Hematopoietic multipotent progenitor cell treated with erythropoietin and hydrocortisone succinate and interleukin-3 and kit ligand, for 8 days (in vitro differentiated cells): ENCODE data around the gene FRYL.

Source experiments
- DNase-seq: peaks from one replicate; pipeline ENCODE4 v3.0.0-alpha.2; 2015

Gene FRYL

DNA sequence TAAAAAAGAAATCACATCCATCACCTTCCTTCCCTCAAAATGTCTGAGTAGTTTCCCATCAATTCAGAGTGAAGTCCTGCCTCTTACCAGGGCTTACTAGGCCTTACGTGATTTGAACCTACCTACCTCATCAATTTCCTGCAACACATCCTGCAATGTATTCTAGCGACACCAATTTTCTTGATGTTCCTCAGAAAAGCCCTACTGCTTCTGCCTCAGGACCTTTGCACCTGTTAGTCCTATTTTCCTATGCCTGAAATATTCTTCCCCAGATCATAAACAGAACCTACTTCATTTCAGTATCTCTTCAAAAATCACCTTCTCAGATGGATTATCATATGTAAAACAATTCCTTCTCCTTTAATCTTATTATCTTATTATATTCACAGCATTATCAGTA is 237.2 kb downstream of the FRYL start:
- DNase-seq, result no peak

GRCh38 chr4:48539597-48539996 is 240.5 kb downstream of the FRYL start:
- no peak for DNase-seq

DNA sequence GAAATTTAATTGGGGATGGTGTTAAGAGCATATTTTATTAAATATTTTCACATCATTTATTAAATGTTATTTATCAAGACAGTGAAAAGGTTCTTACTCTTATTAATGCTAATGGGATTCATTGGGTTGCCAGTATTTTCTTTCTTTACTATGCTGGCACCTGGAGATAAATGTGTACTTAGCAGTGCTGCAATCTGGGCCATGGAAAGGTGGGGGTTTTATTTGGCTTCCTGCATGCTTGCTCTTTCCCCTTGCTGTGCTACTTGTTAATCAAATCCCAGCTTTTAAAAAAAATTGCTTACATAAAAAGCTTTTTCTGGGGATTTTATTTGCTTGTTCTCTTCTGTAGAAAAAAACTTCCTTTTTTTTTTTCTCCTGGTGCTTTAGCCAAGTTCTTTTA is 241.7 kb downstream of the FRYL start:
- DNase-seq, result no peak

- DNase-seq, result peak; percentile 52
These were observed 253.7 kb downstream of the FRYL start for GRCh38 chr4:48526406-48526805.

- DNase-seq, result no peak
These were observed 261.9 kb downstream of the FRYL start for GRCh38 chr4:48518143-48518542.

DNA sequence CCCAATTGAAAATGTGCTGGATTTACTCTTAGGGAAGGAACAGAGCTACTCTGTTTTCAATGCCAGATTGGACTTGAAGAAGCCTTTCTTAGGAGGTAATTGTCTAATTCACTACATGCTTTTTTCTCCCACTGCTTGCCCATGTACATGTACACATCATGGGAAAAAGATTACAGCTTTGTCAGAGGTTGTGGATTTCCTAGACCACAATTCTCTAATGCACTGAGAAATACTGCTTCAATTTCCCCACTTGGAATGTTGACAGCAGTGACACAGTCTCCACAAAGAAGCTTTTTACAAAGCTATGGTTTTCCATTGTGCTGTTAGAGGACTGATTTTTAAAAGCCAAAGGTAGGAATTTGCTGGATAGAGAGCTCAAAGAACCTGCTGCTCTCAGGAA is 270.5 kb downstream of the FRYL start:
- DNase-seq, result no peak

GRCh38 chr4:48506716-48507115 is 273.4 kb downstream of the FRYL start:
- DNase-seq, result no peak

DNA sequence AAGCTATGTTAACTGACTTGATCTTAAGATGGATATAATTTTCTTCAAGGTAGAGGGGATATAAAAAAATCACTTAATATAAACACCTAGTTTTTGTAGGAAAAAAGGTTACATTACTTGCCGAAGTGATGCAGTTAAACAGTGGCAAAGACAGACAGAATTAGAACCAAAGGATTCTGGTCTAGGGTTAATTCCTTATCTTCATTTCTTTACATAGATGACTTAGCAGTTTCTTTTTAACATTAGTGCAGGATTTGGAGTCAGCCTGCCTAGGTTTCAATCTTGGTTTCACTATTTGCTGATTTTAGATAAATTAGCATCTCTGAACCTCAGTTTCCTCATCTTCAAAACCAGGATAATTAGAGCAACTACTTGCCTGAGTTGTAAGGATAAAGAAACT is 275.7 kb downstream of the FRYL start:
- peak; percentile 35 for DNase-seq

- no peak for DNase-seq
These were observed 276.1 kb downstream of the FRYL start for GRCh38 chr4:48504026-48504330.

DNA sequence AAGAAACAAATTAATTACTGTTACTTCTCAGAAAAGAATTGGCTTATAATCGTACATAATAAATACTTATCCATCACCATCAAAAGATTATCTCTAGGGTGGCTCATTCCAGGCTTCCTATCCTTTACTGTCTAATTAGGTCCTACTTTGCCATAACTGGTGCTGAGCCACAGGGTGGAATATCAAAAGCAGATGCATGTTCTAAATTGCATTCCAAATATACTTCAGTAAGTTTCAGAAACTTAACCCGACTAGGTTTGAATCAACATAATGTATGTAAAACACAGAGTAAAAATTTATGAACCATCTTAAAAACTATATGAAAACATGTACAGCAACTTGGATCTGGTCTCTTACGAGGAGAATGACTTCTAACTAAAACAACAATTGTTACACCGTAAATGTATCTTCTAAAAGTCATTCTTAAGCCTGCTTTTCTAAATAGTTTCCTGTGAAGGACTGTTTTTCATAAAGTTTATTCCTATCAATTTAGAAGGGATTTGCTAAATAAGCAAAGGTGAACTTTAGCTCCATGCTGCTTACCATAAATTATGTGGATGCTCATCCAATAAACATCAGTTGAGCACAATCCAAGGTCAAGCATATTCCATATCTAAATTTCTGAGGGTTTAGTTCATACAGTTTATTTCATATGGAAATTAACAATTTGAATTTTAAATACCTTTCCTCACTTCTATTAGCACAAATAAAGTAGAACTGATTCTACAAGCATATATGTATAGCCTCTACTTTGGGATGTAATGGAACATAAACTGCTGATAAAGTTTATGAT is 276.6 kb downstream of the FRYL start:
- DNase-seq, result no peak

DNA sequence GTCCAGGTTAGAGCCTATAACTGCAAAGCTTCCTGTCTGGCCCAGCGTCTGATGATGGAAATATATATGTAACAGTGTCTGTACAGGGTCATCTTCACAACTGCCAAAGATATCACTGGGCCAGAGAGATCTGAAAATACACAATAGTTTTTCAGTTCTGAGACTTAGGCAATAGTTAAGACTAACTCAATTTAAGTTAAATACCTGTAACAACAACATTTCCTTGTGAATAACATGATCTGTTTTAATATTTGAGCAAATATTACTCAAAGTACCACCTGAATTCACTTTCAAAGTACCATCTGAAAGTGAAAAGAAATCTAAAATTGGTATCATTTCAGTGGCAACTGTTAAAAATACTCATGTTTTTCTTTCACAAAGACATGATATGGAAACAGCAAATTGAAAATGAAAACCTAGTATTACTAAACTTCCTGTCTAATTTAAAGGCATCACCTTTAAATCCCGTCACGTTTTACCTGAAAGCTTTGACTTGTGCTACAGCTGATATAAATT is 280.5 kb downstream of the FRYL start:
- no peak for DNase-seq

DNA sequence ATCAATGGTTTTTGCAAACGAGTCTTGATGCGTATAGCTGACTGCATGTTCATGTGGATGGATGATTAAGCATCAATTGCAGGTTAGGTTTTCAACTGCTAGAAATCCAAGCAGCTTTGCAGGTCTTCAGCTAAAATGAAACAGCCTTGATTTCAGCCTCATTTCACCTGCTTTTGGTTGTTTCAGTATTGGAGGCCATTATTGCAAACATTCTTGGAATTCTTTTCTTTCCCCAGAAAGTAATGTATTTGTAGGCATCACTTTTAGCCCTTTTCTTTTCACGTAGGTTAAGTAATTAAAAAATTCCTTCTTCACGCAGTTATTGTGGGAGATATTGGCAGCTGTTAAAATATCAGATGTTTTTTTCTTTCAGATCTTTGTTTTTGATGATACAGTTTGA is 281.2 kb downstream of the FRYL start:
- DNase-seq, result no peak

GRCh38 chr4:48495941-48496340 is 284.1 kb downstream of the FRYL start:
- peak; percentile 87 for DNase-seq

- no peak for DNase-seq
These were observed 286.5 kb downstream of the FRYL start for GRCh38 chr4:48493452-48494100.

DNA sequence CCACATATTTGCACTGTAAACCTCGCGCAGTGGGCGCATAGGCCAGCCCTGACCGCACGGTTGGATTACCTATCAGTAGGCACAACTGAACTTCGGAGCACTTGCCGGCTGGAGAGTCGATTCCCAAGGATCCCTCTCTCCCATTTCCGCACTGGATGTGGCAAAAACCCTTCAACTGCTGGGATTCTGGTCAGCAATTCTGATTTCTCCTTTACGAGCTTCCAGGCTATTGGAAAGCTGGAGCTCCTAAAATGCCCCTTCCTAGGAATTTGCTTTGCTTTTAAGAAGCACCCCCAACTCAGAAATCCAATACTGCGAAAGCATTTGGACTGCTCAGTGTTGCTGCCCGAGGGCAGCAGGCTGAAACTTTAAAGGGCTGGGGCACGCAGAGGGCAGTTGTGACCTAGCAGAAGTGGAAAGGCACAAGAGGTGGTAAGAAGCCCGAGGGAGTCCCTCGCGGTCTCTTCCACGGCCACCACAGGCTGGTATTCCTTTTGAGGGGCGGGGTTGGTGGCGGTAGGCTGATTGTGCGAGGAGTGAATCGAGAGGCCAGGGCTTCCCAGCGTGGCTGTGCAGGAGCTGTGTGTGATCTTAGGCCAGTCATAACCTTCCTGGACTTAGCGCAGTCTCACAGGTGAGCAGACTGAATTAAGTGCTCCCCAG is 288.4 kb downstream of the FRYL start:
- DNase-seq, result no peak

GRCh38 chr4:48490680-48491513 is 289.2 kb downstream of the FRYL start:
- peak; percentile 46 for DNase-seq

DNA sequence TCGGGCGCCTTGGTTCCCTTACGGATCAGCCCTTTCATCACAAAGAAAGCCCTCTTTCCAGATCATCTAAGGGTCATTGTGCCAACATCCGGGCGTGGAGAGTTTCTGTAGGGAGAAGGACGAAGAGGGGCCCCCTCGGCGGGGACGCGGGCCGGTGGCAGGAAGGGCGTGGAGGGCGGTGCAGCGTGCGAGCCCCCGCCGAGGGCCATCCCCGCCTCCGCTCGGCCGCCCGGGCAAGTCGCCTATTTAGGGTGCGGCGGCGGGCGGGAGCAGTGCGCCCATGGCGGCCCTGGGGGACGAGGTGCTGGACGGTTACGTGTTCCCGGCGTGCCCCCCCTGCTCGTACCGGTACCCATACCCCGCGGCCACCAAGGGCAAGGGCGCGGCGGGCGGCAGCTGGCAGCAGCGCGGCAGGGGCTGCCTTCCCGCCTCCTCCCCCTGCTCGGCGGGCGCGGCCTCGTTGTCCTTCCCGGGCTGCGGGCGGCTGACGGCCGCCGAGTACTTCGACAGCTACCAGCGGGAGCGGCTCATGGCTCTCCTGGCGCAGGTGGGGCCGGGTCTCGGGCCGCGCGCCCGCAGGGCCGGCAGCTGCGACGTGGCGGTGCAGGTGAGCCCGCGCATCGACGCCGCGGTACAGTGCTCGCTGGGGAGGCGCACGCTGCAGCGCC is 289.9 kb downstream of the FRYL start, which contains the start of gene ZAR1:
TSS of gene ZAR1 (plus strand) at position 241 of the 668 bp plus-strand sequence. CDS start at position 281, 40 bp downstream.
- no peak for DNase-seq

- no peak for DNase-seq
These were observed 290.4 kb downstream of the FRYL start for GRCh38 chr4:48489683-48490011.

- DNase-seq, result peak; percentile 51
These were observed 295.4 kb downstream of the FRYL start for GRCh38 chr4:48484494-48485168.

DNA sequence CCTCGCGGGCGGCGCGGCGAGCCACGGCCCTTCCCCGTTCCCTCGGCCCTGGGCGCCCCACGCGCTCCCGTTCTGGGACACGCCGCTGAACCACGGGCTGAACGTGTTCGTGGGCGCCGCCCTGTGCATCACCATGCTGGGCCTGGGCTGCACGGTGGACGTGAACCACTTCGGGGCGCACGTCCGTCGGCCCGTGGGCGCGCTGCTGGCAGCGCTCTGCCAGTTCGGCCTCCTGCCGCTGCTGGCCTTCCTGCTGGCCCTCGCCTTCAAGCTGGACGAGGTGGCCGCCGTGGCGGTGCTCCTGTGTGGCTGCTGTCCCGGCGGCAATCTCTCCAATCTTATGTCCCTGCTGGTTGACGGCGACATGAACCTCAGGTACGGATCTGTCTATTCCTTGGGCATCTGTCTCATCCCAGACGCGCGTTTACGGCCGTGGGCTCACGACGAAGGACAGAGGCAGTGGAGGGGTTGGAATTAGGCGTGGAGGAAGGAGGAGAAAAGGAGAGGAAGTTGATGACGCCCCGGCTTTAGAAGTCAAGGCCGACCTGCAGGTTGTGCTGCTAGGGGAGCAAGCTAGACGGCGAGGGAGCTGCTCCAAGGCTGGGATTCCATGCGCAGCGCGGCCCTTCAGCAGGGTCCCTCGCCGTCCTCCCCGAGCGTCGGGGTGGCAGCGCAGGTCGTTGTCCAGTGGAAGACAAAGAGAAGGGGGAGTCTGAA is 296.1 kb downstream of the FRYL start:
- peak; percentile 46 for DNase-seq
